ENCODE results near the gene BRPF1. TPM values are rescaled to one million over a fixed set of nuclear protein-coding genes. Genes with fewer than 3 reads are reported as not detected.

BRPF1 gene
- total RNA-seq, 3 donors from 2014 or later: 56.9 to 59.9 (median 59.8) TPM

- no peaks in the 10 kb centered on the region for H3K27me3 Mint-ChIP-seq (ENCODE audit: low read depth)
- DNase-seq: no peak
- peaks cover 61% of the 10 kb centered on the region for H3K4me1 Mint-ChIP-seq (ENCODE audit: low read depth)
- ATAC-seq: no peak
- H3K4me3 Mint-ChIP-seq: peak overlapping the region; percentile 46
- H3K36me3 Mint-ChIP-seq (ENCODE audit: insufficient read depth): peaks cover 15% of the 10 kb centered on the region
- no peaks in the 10 kb centered on the region for H3K9me3 Mint-ChIP-seq
Measured at GRCh38 chr3:9779075-9779593, 47.6 kb downstream of the BRPF1 start.

GRCh38 chr3:9779721-9780457, 48.4 kb downstream of the BRPF1 start:
- Mint-ChIP-seq H3K4me1 (ENCODE audit: low read depth) (peaks cover 61% of the 10 kb centered on the region), H3K4me3 (peak overlapping the region; percentile 40), H3K27me3 (ENCODE audit: low read depth) (no peaks in the 10 kb centered on the region), H3K9me3 (no peaks in the 10 kb centered on the region), H3K36me3 (ENCODE audit: insufficient read depth) (peaks cover 16% of the 10 kb centered on the region)
- DNase-seq (no peak), ATAC-seq (peak; percentile 22 to 37)

- ATAC-seq (no peak), DNase-seq (no peak)
- Mint-ChIP-seq H3K27me3 (ENCODE audit: low read depth) (no peaks in the 10 kb centered on the region), H3K4me3 (peak overlapping the region; percentile 40), H3K4me1 (ENCODE audit: low read depth) (peaks cover 61% of the 10 kb centered on the region), H3K36me3 (ENCODE audit: insufficient read depth) (peaks cover 17% of the 10 kb centered on the region), H3K9me3 (no peaks in the 10 kb centered on the region)
Measured at GRCh38 chr3:9780458-9780812, 48.9 kb downstream of the BRPF1 start.

GRCh38 chr3:9780910-9781309, 49.4 kb downstream of the BRPF1 start:
- ATAC-seq (no peak), DNase-seq (no peak)
- no peaks in the 10 kb centered on the region for H3K9me3 Mint-ChIP-seq
- peaks cover 20% of the 10 kb centered on the region for H3K36me3 Mint-ChIP-seq (ENCODE audit: insufficient read depth)
- H3K27me3 Mint-ChIP-seq (ENCODE audit: low read depth): no peaks in the 10 kb centered on the region
- peaks cover 61% of the 10 kb centered on the region for H3K4me1 Mint-ChIP-seq (ENCODE audit: low read depth)
- H3K4me3 Mint-ChIP-seq: no peak overlapping the region

- H3K36me3 Mint-ChIP-seq (ENCODE audit: insufficient read depth): peaks cover 26% of the 10 kb centered on the region
- H3K27me3 Mint-ChIP-seq (ENCODE audit: low read depth): no peaks in the 10 kb centered on the region
- DNase-seq (no peak), ATAC-seq (no peak)
- no peak overlapping the region for H3K4me3 Mint-ChIP-seq
- H3K4me1 Mint-ChIP-seq (ENCODE audit: low read depth): peaks cover 60% of the 10 kb centered on the region
- no peaks in the 10 kb centered on the region for H3K9me3 Mint-ChIP-seq
Measured at GRCh38 chr3:9781551-9781950, 50.0 kb downstream of the BRPF1 start.

GRCh38 chr3:9781978-9782603, 50.6 kb downstream of the BRPF1 start:
- no peak overlapping the region for H3K4me3 Mint-ChIP-seq
- no peak for DNase-seq
- no peaks in the 10 kb centered on the region for H3K9me3 Mint-ChIP-seq
- no peaks in the 10 kb centered on the region for H3K27me3 Mint-ChIP-seq (ENCODE audit: low read depth)
- peaks cover 30% of the 10 kb centered on the region for H3K36me3 Mint-ChIP-seq (ENCODE audit: insufficient read depth)
- peaks cover 58% of the 10 kb centered on the region for H3K4me1 Mint-ChIP-seq (ENCODE audit: low read depth)
- ATAC-seq: no peak

- no peak for DNase-seq
- H3K4me1 Mint-ChIP-seq (ENCODE audit: low read depth): peaks cover 58% of the 10 kb centered on the region
- peaks cover 36% of the 10 kb centered on the region for H3K36me3 Mint-ChIP-seq (ENCODE audit: insufficient read depth)
- H3K9me3 Mint-ChIP-seq: no peaks in the 10 kb centered on the region
- no peak overlapping the region for H3K4me3 Mint-ChIP-seq
- no peaks in the 10 kb centered on the region for H3K27me3 Mint-ChIP-seq (ENCODE audit: low read depth)
- no peak for ATAC-seq
Measured at GRCh38 chr3:9782770-9783169, 51.2 kb downstream of the BRPF1 start.

- no peak for ATAC-seq
- Mint-ChIP-seq H3K4me3 (no peak overlapping the region), H3K36me3 (ENCODE audit: insufficient read depth) (peaks cover 40% of the 10 kb centered on the region), H3K9me3 (no peaks in the 10 kb centered on the region), H3K27me3 (ENCODE audit: low read depth) (no peaks in the 10 kb centered on the region), H3K4me1 (ENCODE audit: low read depth) (peaks cover 48% of the 10 kb centered on the region)
- DNase-seq: no peak
Measured at GRCh38 chr3:9783954-9784353, 52.4 kb downstream of the BRPF1 start.

- Mint-ChIP-seq H3K9me3 (no peaks in the 10 kb centered on the region), H3K4me3 (no peak overlapping the region), H3K27me3 (ENCODE audit: low read depth) (no peaks in the 10 kb centered on the region), H3K4me1 (ENCODE audit: low read depth) (peaks cover 48% of the 10 kb centered on the region), H3K36me3 (ENCODE audit: insufficient read depth) (peaks cover 50% of the 10 kb centered on the region)
- DNase-seq (no peak), ATAC-seq (no peak)
Measured at GRCh38 chr3:9784965-9785364, 53.4 kb downstream of the BRPF1 start.

GRCh38 chr3:9785602-9786001, 54.1 kb downstream of the BRPF1 start:
- Mint-ChIP-seq H3K4me1 (ENCODE audit: low read depth) (peaks cover 48% of the 10 kb centered on the region), H3K9me3 (no peaks in the 10 kb centered on the region), H3K36me3 (ENCODE audit: insufficient read depth) (peaks cover 56% of the 10 kb centered on the region)

GRCh38 chr3:9786209-9786739, 54.7 kb downstream of the BRPF1 start:
- no peaks in the 10 kb centered on the region for H3K27me3 Mint-ChIP-seq (ENCODE audit: low read depth)
- peaks cover 54% of the 10 kb centered on the region for H3K36me3 Mint-ChIP-seq (ENCODE audit: insufficient read depth)
- no peaks in the 10 kb centered on the region for H3K9me3 Mint-ChIP-seq
- ATAC-seq (no peak), DNase-seq (no peak)
- no peak overlapping the region for H3K4me3 Mint-ChIP-seq
- H3K4me1 Mint-ChIP-seq (ENCODE audit: low read depth): peaks cover 48% of the 10 kb centered on the region

More at GRCh38 chr3:9785602-9786001, 54.1 kb downstream of the BRPF1 start:
- no peak for DNase-seq
- Mint-ChIP-seq H3K4me3 (no peak overlapping the region), H3K27me3 (ENCODE audit: low read depth) (no peaks in the 10 kb centered on the region)
- no peak for ATAC-seq

GRCh38 chr3:9786825-9787669, 55.5 kb downstream of the BRPF1 start:
- no peak for DNase-seq

GRCh38 chr3:9787714-9788113, 56.2 kb downstream of the BRPF1 start:
- no peak for DNase-seq
- peaks cover 47% of the 10 kb centered on the region for H3K4me1 Mint-ChIP-seq (ENCODE audit: low read depth)
- H3K36me3 Mint-ChIP-seq (ENCODE audit: insufficient read depth): peaks cover 48% of the 10 kb centered on the region
- no peaks in the 10 kb centered on the region for H3K9me3 Mint-ChIP-seq
- H3K27me3 Mint-ChIP-seq (ENCODE audit: low read depth): no peaks in the 10 kb centered on the region
- ATAC-seq: peak; percentile 60 to 69
- peak overlapping the region; percentile 12 for H3K4me3 Mint-ChIP-seq

More at GRCh38 chr3:9786825-9787669, 55.5 kb downstream of the BRPF1 start:
- peaks cover 52% of the 10 kb centered on the region for H3K36me3 Mint-ChIP-seq (ENCODE audit: insufficient read depth)
- H3K4me1 Mint-ChIP-seq (ENCODE audit: low read depth): peaks cover 51% of the 10 kb centered on the region
- no peaks in the 10 kb centered on the region for H3K9me3 Mint-ChIP-seq
- no peaks in the 10 kb centered on the region for H3K27me3 Mint-ChIP-seq (ENCODE audit: low read depth)
- ATAC-seq: peak in 1 of 2 donors; percentile 1
- H3K4me3 Mint-ChIP-seq: peak overlapping the region; percentile 12

- DNase-seq: no peak
- peaks cover 68% of the 10 kb centered on the region for H3K4me1 Mint-ChIP-seq (ENCODE audit: low read depth)
- no peaks in the 10 kb centered on the region for H3K27me3 Mint-ChIP-seq (ENCODE audit: low read depth)
- ATAC-seq: no peak
- no peaks in the 10 kb centered on the region for H3K9me3 Mint-ChIP-seq
- H3K4me3 Mint-ChIP-seq: peak overlapping the region; percentile 97
- peaks cover 45% of the 10 kb centered on the region for H3K36me3 Mint-ChIP-seq (ENCODE audit: insufficient read depth)
Measured at GRCh38 chr3:9791127-9791526, 59.6 kb downstream of the BRPF1 start.
